GM19438 (cell line): ENCODE measurements around the gene C16orf95.
"Not testable (repeated sequence)": the region's sequence is repeated elsewhere in the genome, so short reads cannot be mapped to it uniquely, and the experiment has no call there.

Experiments
- ATAC-seq: cut with Tn5 transposase; IDR thresholded peaks from one replicate; pipeline ENCODE4 v1.9.1; 2021; ENCODE audit warnings: low read depth; ENCODE audit not compliant: unreplicated experiment

The C16orf95 gene, protein sequence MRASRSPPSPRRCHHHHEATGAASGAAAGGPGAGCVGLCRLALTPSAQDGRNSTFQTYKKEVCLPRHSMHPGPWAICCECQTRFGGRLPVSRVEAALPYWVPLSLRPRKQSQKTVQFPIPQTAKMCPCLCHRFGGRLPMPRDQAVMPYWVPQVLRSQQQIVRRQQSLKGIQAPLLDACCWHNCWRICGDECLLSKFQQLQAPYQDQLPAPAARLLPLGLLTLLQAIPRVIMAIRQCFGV

DNA sequence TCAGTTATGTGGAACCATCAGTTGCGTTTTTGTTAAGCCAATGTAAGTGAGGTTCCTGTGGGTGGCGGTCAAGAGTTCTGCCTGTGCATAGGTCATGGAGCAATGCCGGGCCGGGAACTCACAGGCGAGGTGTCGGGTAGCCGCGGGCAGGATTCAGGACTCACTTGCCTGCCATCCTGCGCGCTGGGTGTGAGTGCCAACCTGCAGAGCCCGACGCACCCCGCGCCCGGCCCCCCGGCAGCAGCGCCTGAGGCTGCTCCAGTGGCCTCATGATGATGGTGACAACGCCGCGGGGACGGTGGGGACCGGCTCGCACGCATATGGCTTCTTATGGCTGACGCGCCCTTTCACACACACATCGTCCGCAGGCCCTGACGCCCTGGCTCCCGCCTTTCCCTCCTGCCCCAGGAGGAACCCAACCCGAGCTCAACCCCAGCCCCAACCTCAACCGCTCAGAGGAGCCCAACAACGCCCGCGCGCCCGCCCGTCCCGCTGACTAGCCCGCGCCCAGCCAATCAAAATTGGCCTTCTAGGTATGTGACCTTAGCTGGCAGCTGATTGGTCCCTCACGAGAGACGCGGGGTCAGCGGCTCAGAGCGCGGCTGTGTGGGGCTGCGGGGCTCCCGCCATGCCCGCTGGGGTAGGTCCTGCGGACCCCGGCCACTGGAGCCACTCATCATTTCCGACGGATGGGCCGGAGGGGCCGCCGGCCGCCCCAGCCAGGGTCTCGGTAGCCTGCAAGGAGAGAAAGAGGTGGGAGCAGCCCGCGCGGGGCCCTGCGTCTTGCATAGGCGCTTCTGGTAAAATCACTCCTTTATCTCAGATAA, at the start of gene C16orf95:
TSS of gene C16orf95 (minus strand) at position 470 of the 827 bp plus-strand sequence. CDS start at position 320, 150 bp downstream.
- peak; percentile 90 for ATAC-seq

DNA sequence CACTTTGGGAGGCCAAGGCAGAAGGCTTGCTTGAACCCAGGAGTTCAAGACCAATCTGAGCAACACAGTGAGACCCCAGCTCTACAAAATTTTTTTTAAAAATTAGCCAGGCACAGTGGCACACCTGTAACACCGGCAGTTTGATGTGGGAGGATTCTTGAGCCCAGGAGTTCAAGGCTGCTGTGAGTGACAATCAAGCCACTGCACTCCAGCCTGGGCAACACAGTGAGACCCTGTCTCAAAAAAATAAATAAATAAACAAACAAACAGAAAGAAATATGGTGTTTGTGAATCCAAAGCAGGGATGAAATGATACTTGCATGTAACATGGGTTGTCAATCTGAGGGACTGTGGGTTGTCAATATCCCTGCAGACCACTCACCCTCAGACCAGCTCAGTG, 49.7 kb upstream of the C16orf95 start:
- no peak for ATAC-seq

DNA sequence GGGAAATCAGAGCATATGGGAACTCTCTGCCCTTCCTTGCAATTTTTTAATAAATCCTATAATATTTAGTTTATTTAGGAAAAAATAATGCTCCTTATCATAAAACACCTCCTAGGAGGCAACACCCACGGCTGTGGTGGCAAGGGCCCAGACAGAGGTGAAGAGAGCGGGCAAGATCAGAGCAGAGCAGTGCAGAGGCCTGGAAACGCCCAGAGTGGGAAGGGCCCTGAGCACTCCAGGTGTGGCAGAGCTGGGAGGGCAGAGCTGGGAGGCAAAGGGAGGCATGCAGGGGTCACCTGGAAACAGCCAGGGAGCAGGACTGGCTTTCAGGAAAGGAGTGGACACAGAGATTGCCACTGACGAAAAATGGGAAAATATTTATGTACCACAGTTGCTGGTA, 49.1 kb upstream of the C16orf95 start:
- no peak for ATAC-seq

DNA sequence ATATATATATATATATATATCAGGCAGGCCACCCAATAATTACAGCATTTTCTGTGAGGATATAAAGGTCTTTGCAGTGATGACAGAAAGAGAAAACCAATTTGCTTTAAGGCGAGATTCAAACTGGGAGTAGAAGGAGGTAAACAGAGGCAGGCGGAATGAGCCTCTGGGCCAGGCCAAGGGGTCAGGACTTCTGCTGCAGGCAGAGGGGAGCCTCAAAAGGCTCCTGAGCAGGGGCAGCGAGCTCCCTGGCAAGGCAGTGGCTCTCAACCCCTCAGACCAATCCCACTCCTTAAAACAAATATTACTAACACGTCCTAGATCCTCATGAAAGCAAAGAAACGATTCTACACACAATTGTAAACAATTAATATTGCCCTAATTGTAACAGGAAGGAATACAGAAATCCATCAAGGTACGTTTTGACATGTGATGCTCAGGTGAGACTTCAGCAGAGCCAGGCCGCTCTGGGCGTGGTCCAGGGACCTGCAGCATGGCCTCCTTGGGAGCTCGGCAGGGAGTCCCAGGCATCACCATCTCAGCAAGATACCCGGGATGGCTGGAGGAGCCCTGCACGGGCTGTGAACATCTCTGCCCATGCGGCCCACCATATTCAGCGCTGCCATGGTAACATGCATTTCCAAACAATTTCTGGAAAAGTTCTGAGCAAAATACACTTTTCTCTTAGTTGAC, 48.0 kb upstream of the C16orf95 start:
- ATAC-seq, result no peak

DNA sequence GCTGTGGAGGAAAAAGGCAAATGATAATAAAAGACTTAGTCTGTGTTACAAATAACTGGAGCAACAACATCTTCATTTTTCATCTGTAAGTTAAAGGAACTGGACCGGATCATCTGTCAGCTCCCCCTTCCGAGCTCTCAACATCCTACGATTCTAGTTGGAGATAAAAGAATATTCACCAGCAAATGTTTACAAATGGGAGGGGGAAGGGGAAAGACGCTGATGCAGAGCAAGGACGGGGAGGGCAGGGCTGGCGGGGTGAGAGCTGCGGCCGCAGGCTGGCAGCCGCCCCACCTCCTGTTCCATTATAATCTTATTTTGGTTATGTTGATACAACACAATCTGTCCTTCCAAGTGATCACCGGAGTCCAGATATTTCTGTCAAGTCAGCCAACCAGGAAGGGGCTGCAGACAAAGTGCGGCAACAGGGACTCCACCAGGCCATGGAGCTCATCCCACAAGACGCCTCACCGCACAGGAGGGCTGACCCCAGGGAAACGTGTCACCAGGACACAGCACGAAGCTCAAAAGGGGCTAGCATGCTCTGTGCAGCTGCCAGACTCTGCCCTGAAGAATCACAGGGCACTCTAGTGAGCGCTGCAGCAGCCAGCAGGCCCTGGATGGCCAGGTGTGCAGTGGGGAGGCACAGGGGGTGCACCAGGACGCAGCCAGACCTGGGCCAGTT, 46.7 kb upstream of the C16orf95 start:
- no peak for ATAC-seq

DNA sequence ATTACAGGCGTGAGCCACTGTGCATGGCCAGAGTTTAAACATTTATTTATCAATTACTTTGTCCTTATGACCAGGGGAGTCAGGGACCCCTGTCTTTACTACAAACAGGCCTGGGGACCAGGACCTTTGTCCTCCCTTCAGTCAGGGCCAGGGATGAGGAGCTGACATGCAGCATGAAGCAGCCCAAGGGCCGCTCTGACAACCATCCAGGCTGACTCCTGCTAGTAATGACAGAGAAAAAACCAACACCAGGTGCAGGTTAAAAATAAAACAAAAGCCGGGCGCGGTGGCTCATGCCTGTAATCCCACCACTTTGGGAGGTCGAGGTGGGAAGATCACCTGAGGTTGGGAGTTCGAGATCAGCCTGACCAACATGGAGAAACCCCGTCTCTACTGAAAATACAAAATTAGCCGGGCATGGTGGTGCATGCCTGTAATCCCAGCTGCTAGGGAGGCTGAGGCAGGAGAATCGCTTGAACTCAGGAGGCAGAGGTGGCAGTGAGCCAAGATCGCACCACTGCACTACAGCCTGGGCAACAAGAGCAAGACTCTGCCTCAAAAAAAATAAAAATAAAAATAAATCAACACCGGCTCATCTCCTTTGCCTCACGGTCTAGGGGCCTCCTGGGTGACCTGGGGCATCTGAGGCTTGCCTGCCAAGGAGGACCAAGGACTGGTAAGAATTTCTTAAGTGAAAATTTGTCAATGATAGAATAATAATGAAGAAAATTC, 45.8 kb upstream of the C16orf95 start:
- ATAC-seq, result not testable (repeated sequence)

DNA sequence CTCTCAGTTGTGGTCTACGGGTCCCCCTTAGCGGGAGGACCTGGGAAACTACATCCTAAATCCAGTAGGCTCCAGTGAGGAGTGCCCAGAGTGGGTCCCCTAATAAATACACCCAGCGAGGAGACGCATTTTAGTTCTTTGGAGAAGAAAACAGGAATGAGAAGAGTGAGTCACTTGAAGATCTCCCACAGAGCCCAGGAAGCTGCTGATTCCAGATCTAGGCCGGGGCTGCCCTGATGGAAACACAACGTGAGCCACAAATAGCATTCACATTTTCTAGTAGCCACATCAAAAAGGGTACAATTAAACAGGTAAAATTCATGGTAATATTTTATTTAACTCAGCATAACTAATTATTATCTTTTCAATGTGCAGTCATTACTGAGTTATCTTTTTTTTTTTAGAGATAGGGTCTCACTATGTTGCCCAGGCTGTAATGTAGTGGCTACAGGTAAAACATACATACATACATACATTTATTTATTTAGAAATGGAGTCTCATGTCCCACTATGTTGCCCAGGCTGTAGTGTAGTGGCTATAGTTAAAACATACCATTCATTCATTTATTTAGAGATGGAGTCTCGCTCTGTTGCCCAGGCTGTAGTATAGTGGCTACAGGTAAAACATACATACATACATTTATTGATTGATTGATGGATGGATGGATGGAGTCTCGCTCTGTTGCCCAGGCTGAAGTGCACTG, 44.9 kb upstream of the C16orf95 start:
- no peak for ATAC-seq

DNA sequence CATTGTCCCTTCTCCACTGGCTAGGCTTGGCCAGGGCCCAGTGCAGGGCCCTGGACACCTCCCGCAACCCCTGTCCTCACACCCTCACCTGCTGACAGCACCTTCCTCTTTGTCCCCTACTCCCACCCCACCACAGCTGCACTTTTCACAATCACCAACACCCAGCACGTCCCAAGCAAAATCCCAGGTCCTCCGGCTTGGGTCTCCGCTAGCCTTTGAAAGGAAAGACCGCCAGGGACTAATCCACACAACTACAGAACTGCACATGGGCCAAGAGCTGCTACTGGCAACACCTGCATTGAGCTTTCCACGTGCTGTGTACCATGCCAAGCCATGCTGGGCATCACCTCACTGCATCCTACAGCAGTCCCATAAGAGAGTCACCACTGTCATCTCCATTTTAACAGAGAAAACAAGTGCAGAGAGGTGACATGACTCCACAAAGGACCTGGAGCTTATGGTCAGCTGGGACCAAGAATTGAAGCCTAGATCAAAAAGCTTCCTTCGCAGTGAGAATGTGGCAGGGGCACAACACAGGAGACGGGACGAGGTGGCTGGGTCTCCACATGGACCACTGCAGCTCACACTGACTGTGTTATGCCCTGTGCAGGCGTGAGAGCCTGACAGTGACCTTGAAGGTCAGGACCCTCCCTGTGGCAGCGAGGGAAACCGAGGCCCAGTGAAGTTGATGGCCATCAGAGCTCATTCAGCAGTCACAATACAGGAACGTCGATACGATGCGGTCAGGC, 43.8 kb upstream of the C16orf95 start:
- ATAC-seq, result no peak

DNA sequence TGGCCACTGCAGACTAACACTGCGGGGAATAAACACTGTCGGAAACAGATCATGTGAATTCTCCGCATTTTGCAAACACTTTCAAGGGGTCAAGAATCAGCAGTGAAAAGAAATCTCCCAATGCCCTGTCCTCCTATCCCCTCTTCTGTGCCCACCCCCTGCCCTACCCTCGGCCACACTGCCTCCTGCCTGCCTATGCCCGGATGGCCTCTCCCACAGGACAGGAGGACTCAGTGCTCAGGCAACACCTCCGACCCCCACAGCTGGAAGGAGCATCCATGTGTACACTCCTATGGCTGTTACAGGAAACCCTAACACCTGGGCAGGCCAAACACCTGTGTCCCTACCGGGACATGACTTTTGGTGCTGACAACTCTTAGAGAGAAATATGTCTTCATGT, 41.9 kb upstream of the C16orf95 start:
- ATAC-seq, result no peak

DNA sequence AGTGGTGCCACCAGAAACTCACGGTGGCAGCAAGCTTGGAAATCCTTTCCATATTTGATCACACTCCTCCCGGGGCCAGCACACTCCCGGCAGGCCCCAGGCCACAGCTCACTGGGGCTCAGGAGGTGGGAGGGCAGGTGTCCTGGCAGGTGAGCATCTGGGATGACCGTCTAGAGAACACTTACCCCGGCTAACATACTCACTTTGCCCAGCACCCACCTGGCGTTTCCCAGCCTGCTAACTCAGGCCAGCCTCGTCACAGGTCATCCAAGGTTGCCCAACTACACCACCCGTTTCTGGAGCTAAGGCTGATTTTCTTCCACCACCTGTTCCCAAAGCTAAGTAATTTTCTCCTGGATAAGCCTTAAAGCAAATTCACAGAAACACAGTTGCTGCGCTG, 41.5 kb upstream of the C16orf95 start:
- no peak for ATAC-seq

DNA sequence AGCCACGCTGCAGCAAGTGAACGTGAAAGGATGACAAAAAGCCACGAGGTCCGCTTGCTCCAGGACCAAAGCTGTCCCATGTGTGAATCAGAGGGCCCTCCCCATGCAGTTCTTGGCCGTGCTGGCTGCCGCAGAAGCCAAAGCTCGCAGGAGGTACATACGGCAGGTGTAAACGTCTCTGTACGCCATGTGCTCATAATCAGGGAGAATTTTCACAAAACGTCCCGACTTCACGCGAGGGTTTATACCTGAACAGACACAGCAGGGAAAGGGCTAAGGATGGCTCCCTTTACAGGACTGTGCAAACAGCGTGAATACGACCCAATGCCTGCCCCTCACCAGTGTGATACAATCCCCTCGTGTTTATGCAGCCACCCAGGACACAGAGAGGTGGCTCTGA, 41.1 kb upstream of the C16orf95 start:
- ATAC-seq, result no peak

DNA sequence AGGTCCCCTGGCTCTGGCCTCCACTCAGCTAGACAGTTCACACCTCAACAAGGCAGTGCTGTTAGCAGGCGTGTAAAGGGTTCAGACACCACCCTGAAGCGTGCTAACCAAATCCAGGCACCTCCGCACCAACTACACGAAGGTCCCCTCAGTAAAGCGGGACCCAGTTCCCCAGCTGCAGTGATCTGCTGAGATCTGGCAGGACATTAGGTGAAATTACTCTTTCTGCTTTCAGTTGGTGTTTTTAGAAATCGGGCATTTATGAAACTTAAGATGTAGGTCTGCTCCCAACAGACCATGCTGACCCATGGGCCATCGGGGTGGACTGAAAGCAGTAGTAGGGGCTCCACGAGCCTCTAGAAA, 39.3 kb upstream of the C16orf95 start:
- ATAC-seq, result no peak

DNA sequence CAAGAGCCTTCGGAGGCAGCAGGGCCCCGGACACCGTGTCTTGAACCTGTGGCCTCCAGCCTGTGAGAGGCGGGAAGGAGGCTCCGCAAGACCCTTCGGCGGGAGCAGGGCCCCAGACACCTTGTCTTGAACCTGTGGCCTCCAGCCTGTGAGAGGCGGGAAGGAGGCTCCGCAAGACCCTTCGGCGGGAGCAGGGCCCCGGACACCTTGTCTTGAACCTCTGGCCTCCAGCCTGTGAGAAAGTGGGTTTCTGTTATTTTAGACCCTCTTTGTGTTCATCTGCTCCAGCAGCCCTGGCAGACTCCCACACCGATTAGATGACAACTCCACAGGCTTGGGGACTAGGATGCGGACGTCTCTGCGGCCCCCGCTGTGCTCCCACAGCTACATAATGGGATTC, 36.4 kb upstream of the C16orf95 start:
- ATAC-seq, result no peak

DNA sequence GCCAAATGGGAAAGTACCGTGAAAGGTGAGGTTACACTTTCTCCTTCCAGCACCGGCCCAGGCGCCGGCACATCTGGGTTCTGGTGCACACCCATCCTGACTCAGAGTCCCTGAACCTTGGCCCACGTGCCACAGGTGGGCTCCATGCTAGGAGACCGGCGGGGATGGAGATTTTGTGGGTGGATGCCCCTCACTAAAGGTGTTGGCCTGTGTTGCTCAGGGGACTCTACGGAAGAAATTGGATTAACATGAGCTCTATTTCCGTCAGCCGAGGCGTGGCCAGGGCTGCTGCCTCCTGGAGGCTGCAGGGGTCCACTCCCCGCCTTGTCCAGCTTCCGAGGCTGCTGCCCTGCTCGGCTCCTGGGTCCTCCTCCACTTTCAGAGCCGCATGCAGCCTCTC, 35.6 kb upstream of the C16orf95 start:
- ATAC-seq, result no peak

DNA sequence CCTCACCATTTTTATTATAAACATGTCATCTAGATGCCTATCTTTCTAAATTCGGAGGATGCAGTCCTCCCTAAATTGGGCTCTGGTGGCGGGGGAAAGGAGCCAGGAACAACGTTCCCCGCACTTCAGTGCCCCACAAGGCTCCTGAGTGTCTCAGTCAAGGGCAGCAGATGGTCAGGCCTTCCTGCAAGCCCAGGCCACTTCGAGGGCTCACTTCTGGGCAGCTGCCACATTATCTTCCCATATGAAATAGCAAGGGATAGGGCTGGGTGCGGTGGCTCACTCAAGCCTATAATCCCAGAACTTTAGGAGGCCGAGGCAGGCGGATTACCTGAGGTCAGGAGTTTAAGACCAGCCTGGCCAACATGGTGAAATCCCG, 34.1 kb upstream of the C16orf95 start:
- no peak for ATAC-seq

DNA sequence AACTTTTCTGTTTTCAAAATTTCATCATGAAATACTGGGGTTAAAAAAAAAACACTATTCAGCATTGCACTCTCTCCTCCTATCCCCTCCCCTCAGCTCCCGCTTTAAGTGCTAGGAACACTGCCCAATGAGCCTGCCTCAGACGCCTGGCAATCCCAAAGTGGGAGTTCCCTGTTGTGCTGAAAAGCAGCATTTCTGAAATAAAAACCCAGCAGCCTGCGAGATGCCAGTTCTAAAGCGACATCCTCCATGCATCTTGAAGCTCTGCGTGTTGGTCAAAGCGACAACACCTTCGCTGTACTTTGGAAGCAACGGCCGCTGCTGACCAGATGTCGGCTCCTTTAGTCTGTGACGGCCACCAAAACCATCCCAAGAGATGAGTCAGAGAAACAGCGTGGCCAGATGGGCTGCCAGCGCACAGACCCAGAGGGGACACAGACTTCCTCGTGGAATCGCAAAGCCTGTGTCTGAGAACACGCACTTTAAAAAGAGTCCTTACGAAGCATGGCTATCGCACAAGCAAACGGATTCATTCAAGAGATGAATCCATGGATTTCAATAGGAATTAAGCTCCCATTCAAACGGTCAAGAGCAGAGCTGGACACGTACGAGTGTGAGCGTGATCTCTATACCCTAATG, 33.6 kb upstream of the C16orf95 start:
- ATAC-seq, result no peak

DNA sequence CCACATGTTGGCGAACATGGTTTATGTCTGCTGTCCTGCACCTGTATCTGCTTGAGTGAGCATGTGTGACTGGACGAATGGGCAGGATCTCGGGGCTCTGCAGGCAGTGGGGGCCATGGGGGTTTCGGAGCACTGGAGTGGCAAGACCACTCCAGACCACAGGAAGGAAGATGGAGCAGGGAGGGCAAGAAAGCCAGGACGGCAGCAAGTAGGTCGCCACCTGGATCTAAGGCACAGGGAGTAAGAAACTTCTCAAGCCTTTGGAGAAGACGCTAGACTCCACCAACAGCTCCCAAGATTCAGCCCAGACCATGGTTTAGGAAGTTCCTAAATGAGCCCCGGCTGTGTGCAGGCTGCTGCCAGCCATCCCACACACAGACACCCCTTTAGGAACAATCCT, 32.8 kb upstream of the C16orf95 start:
- no peak for ATAC-seq

DNA sequence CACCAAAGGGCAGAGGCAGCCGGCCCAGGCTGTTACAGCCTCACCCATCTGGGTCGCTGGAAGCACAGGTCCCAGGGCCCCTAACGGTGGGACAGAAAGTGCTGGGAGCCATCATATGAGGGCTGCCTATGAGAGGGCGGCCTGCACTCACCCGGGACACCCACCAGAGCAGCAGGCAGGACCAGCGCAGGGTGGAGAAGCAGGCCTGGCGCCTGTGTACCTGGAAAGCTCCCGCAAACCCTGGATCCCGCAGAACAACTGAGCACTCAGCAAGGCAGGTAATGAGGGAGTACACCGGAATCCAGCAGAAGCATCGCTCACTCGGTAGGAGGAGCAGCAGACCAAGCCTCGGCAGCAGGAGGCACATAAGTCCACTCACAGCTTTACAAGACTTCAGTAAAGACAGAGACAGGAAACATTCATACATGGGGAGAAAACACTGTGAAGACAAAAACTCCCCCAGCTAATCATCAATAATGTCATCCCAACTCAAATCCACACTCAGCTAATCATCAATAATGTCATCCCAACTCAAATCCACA, 31.5 kb upstream of the C16orf95 start:
- no peak for ATAC-seq
